HG03103 (cell line): ENCODE results near the gene ENDOG.
"Not testable (repeated sequence)": the region's sequence is repeated elsewhere in the genome, so short reads cannot be mapped to it uniquely, and the experiment has no call there.

Experiments used
- ATAC-seq: cut with Tn5 transposase; IDR thresholded peaks from one replicate; pipeline ENCODE4 v1.9.1; 2021; ENCODE audit warnings: low read depth; ENCODE audit not compliant: unreplicated experiment

Gene ENDOG

GRCh38 chr9:128828267-128828666, 10.0 kb downstream of the ENDOG start:
- ATAC-seq: no peak

GRCh38 chr9:128828719-128829452, 10.6 kb downstream of the ENDOG start:
- ATAC-seq: no peak

DNA sequence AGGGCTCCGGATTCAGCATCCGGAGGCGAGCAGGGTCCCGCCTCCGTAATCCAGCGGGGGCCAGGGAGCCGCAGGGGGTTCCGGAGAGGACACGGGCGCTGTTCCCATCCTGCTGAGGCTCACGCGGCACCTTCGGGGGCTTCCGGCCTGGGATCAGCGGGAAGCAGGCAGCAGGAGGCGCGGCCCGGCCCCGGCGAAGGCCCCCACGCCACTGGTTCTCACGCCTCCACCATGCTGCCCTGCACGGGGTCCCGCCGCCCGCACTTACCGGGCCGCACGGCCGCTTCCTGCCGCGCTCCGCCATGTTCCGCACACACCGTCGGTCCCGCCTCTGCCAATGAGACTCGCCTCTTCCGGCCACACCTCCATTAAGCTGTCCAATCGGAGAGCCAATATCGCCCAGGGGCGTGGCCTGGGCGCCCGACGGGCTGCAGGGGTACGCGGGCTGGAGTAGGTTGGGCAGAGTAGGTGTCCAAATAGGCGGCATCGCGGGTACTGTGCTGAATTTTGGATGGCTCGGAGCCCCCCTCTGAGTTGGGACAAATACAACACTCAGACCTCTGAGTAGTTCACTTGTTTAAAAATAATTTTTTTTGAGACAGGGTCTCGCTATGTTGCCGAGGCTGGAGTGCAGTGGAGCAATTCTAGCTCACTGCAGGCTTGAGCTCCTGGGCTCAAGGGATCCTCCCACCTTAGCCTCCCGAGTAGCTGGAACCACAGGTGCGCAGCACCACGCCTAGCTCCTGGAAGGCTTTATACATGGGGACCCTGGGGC, 11.4 kb downstream of the ENDOG start, which contains the start of gene SPOUT1:
Gene SPOUT1 (minus strand): TSS at position 318 of the 775 bp plus-strand sequence. CDS start 14 bp downstream, at position 304.
- peak; percentile 97 for ATAC-seq

DNA sequence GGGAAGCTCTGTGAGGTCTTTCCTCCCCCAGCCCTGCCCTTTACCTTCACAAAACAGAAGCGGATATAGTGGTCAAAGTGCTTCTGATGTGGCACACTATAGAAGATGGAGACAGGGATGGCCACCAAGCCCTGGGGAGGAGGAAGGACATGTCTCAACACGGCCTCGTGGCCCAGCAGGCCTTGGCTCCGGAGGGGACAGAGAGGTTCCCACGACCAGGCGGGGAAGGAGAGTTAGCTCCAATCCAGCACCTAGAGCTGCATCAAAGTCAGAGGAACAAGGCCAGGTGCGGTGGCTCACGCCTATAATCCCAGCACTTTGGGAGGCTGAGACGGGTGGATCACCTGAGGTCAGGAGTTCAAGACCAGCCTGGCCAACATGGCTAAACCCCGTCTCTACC, 15.4 kb downstream of the ENDOG start:
- ATAC-seq: no peak

DNA sequence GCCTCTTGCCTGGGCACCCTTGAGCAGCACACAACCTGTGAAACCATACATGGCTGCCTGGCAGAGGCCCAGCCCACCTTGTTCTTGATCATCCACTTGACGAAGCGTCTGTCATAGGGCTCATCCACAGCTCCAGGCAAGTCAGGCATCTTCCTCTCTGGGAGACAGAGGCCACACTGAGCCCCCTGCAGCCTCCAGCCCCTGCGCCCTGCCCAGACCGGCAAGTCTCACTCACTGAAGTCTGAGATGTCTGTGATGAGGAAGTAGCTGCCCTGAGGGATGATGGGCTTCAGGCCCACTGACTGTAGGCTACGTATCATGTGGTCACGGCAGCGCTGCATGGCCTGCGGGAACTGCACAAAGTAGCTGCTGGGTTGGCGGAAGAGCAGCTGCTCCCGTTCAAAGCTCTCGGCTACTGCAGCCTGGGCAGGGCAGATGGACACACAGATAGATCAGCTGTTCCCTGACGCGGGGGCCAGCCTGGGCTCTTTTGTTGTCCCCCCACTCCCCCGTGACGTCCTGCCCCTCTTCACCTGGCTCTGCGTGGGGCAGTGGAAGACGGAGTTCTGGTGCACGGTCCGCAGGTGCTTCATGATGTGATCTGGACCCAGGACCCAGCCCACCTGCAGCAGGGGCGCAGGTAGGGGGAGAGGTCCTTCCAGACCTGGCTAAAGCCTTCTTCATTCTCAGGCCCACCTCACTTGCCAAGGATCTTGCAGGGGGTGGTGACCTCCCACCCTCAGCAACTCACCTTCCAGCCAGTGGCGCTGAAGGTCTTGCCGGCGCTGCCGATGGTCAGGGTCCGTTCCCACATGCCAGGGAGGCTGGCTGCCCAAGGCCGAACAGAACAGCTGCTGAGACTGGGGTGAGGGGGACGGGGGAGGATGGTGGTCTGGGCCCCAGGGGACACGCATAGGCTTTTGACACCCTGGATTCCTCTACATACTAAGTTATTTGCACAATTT, 17.2 kb downstream of the ENDOG start:
- no peak for ATAC-seq

DNA sequence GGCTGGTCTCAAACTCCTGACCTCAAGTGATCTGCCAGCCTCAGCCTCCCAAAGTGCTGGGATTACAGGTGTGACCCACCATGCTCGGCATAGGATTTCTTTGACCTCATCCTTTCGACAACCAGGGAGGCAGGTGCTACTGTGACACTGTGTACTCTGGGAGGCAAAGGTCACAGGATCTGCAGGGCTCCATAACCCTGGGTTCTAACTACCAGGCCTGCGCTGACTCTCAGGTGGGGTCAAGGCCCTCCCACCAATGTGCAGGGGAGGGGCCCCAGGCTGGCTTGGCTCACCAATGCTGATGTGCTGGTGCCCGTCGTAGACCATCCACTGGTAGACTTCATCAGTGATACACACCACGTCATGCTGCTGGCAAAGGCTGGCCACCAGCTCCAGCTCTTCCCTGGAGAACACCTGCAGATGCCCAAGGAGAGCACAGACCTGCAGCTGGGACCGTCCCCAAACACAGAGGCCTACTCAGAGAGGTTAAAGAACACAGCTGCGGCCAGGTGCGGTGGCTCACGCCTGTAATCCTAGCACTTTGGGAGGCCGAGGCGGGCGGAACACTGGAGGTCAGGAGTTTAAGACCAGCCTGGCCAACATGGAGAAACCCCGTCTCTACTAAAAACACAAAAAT, 18.3 kb downstream of the ENDOG start:
- ATAC-seq: no peak

GRCh38 chr9:128838338-128838737, 20.0 kb downstream of the ENDOG start:
- no peak for ATAC-seq

- no peak for ATAC-seq
Observed at GRCh38 chr9:128840524-128840923, 22.2 kb downstream of the ENDOG start.

- no peak for ATAC-seq
Observed at GRCh38 chr9:128841694-128842492, 23.6 kb downstream of the ENDOG start.

DNA sequence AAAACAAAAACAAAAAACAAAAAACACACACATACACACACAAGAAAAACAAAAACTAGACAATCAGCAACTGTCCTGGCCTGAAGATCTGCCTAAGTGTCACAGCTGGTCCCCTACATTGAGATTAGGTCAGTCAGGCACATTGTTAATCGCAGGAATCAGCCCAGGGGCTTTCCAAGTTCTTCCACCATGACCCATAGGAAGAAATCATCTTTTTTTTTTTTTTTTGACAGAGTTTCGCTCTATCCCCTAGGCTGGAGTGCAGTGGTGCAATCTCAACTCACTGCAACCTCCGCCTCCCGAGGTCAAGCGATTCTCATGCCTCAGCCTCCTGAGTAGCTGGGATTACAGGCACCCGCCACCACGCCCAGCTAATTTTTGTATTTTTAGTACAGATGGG, 24.9 kb downstream of the ENDOG start:
- not testable (repeated sequence) for ATAC-seq

DNA sequence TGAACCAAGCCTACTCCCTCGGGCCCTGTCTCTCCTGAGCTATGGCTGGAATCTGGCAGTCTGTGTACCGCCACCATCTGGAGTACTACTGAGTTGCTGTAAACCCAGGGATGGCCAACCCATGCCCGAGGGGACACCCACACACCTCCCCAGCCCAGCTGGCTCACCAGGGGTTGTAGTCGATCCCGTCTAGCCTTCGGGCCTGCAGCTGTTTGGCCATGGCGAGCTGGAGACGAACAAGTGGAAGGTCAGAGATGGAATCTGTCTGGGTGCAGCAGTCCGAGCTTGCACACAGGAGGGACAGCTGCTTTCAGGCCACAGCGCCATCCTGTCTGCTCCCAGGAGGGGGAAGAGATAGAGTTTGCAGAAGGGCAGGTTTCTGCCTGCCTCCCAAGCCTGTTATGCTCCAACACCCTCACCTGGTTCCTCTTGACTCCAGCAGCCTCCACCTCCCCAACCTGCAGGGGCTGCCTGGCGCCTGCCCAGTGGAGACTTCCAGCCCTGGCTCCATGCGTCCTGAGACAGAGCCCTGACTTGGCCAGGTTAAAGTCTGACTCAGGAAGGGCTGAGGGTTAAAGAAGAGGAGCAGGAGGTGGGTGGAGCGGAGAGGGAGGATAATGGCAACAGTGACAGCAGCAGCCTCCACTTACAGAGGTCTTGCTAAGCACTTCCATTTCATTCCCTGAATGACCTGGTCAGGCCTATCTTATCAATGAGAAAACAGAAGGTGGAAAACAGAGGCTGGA, 27.1 kb downstream of the ENDOG start:
- ATAC-seq: no peak

DNA sequence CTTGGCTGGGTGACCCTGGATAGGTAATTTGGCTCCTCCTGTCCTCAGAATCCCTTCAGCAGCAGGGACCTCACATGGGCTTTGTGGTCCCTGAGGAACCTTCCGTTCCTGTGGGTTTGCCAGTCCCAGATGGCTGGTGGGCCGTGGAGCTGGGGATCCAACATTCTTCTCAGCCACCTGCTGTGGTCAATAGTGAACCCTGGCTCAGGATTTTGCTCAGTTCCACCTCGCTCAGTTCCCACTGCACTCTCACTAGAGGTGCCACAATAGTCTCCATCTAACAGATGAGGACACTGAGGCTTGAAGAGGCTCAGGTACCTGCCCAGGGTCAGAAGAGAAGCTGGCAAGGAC, 28.4 kb downstream of the ENDOG start:
- no peak for ATAC-seq

- ATAC-seq: no peak
Observed at GRCh38 chr9:128847803-128848202, 29.5 kb downstream of the ENDOG start.

GRCh38 chr9:128851024-128851423, 32.7 kb downstream of the ENDOG start:
- not testable (repeated sequence) for ATAC-seq

- ATAC-seq: not testable (repeated sequence)
Observed at GRCh38 chr9:128851779-128852600, 33.7 kb downstream of the ENDOG start.

GRCh38 chr9:128852646-128853045, 34.3 kb downstream of the ENDOG start:
- not testable (repeated sequence) for ATAC-seq

DNA sequence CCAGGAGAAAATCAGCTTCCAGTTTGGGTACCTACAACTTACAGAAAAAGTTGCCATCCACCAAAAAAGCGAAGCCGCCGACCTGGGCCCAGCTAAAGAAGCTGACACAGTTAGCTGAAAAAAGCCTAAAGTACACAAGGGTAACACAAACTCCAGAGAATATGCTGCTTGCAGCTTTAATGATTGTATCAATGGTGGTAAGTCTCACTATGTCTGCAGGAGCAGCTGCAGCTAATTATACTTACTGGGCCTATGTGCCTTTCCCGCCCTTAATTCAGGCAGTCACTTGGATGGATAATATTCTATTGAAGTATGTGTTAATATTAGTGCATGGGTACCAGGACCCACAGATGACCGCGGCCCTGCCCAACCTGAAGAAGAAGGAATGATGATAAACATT, 36.2 kb downstream of the ENDOG start:
- ATAC-seq: not testable (repeated sequence)

DNA sequence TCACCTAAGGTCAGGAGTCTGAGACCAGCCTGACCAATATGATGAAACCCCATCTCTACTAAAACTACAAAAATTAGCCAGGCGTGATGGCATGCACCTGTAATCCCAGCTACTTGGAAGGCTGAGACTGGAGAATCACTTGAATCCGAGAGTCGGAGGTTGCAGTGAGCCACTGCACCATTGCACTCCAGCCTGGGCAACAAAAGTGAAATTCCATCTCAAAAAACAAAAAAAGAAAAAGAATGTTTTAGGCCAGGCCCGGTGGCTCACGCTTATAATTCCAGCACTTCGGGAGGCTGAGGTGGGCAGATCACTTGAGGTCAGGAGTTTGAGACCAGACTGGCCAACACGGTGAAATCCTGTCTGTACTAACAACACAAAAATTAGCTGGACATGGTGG, 40.2 kb downstream of the ENDOG start:
- not testable (repeated sequence) for ATAC-seq
